ENCODE measurements around the gene FBN2. TPM values are rescaled to one million over a fixed set of nuclear protein-coding genes. Genes with fewer than 3 reads are reported as not detected.

FBN2 gene
- total RNA-seq, 1 donor from 2014 or later: not detected

GRCh38 chr5:128349044-128349858, 188.8 kb downstream of the FBN2 start:
- Mint-ChIP-seq H3K27ac (no peak overlapping the region), H3K4me3 (no peak overlapping the region), H3K4me1 (ENCODE audit: low read depth) (no peaks in the 10 kb centered on the region), H3K27me3 (ENCODE audit: insufficient read depth) (no peaks in the 10 kb centered on the region), H3K9me3 (no peaks in the 10 kb centered on the region), H3K36me3 (ENCODE audit: low read depth) (no peaks in the 10 kb centered on the region)
- DNase-seq (ENCODE audit: low spot score): no peak
- intact Hi-C loops (cut with micrococcal nuclease): no loop called here

- Mint-ChIP-seq H3K9me3 (no peaks in the 10 kb centered on the region), H3K27me3 (ENCODE audit: insufficient read depth) (no peaks in the 10 kb centered on the region), H3K27ac (no peak overlapping the region), H3K4me1 (ENCODE audit: low read depth) (no peaks in the 10 kb centered on the region), H3K4me3 (no peak overlapping the region), H3K36me3 (ENCODE audit: low read depth) (no peaks in the 10 kb centered on the region)
- DNase-seq (ENCODE audit: low spot score): no peak
- intact Hi-C loops (cut with micrococcal nuclease): no loop called here
These were observed 192.0 kb downstream of the FBN2 start for GRCh38 chr5:128346038-128346437.

GRCh38 chr5:128345247-128345646, 192.8 kb downstream of the FBN2 start:
- DNase-seq (ENCODE audit: low spot score): no peak
- no peak overlapping the region for H3K27ac Mint-ChIP-seq
- no peak overlapping the region for H3K4me3 Mint-ChIP-seq
- no peaks in the 10 kb centered on the region for H3K9me3 Mint-ChIP-seq
- no peaks in the 10 kb centered on the region for H3K27me3 Mint-ChIP-seq (ENCODE audit: insufficient read depth)
- intact Hi-C loops (cut with micrococcal nuclease): no loop called here
- no peaks in the 10 kb centered on the region for H3K36me3 Mint-ChIP-seq (ENCODE audit: low read depth)
- H3K4me1 Mint-ChIP-seq (ENCODE audit: low read depth): no peaks in the 10 kb centered on the region

GRCh38 chr5:128343168-128343567, 194.9 kb downstream of the FBN2 start:
- Mint-ChIP-seq H3K36me3 (ENCODE audit: low read depth) (no peaks in the 10 kb centered on the region), H3K9me3 (no peaks in the 10 kb centered on the region), H3K4me1 (ENCODE audit: low read depth) (no peaks in the 10 kb centered on the region), H3K4me3 (no peak overlapping the region), H3K27ac (no peak overlapping the region), H3K27me3 (ENCODE audit: insufficient read depth) (no peaks in the 10 kb centered on the region)
- intact Hi-C loops (cut with micrococcal nuclease): no loop called here
- no peak for DNase-seq (ENCODE audit: low spot score)

- Mint-ChIP-seq H3K27ac (no peak overlapping the region), H3K27me3 (ENCODE audit: insufficient read depth) (no peaks in the 10 kb centered on the region), H3K4me1 (ENCODE audit: low read depth) (no peaks in the 10 kb centered on the region), H3K9me3 (no peaks in the 10 kb centered on the region), H3K4me3 (no peak overlapping the region), H3K36me3 (ENCODE audit: low read depth) (no peaks in the 10 kb centered on the region)
- intact Hi-C loops (cut with micrococcal nuclease): no loop called here
- DNase-seq (ENCODE audit: low spot score): no peak
These were observed 197.0 kb downstream of the FBN2 start for GRCh38 chr5:128341056-128341455.

- DNase-seq (ENCODE audit: low spot score): no peak
- intact Hi-C loops (cut with micrococcal nuclease): no loop called here
- H3K27ac Mint-ChIP-seq: no peak overlapping the region
- H3K36me3 Mint-ChIP-seq (ENCODE audit: low read depth): no peaks in the 10 kb centered on the region
- H3K27me3 Mint-ChIP-seq (ENCODE audit: insufficient read depth): no peaks in the 10 kb centered on the region
- no peaks in the 10 kb centered on the region for H3K4me1 Mint-ChIP-seq (ENCODE audit: low read depth)
- H3K4me3 Mint-ChIP-seq: no peak overlapping the region
- H3K9me3 Mint-ChIP-seq: no peaks in the 10 kb centered on the region
These were observed 197.4 kb downstream of the FBN2 start for GRCh38 chr5:128340648-128341047.

- intact Hi-C loops (cut with micrococcal nuclease): no loop called here
These were observed 198.5 kb downstream of the FBN2 start for GRCh38 chr5:128339585-128339984.

GRCh38 chr5:128338649-128339048, 199.4 kb downstream of the FBN2 start:
- no peaks in the 10 kb centered on the region for H3K9me3 Mint-ChIP-seq
- no peaks in the 10 kb centered on the region for H3K36me3 Mint-ChIP-seq (ENCODE audit: low read depth)
- no peaks in the 10 kb centered on the region for H3K27me3 Mint-ChIP-seq (ENCODE audit: insufficient read depth)
- no peak for DNase-seq (ENCODE audit: low spot score)
- no peak overlapping the region for H3K4me3 Mint-ChIP-seq
- no peak overlapping the region for H3K27ac Mint-ChIP-seq
- intact Hi-C loops (cut with micrococcal nuclease): no loop called here
- no peaks in the 10 kb centered on the region for H3K4me1 Mint-ChIP-seq (ENCODE audit: low read depth)

More at GRCh38 chr5:128339585-128339984, 198.5 kb downstream of the FBN2 start:
- no peaks in the 10 kb centered on the region for H3K9me3 Mint-ChIP-seq
- no peak overlapping the region for H3K27ac Mint-ChIP-seq
- DNase-seq (ENCODE audit: low spot score): no peak
- H3K4me1 Mint-ChIP-seq (ENCODE audit: low read depth): no peaks in the 10 kb centered on the region
- no peak overlapping the region for H3K4me3 Mint-ChIP-seq
- H3K27me3 Mint-ChIP-seq (ENCODE audit: insufficient read depth): no peaks in the 10 kb centered on the region
- H3K36me3 Mint-ChIP-seq (ENCODE audit: low read depth): no peaks in the 10 kb centered on the region

GRCh38 chr5:128335339-128335738, 202.7 kb downstream of the FBN2 start:
- H3K36me3 Mint-ChIP-seq (ENCODE audit: low read depth): no peaks in the 10 kb centered on the region
- H3K4me3 Mint-ChIP-seq: no peak overlapping the region
- no peaks in the 10 kb centered on the region for H3K27me3 Mint-ChIP-seq (ENCODE audit: insufficient read depth)
- H3K27ac Mint-ChIP-seq: no peak overlapping the region
- H3K4me1 Mint-ChIP-seq (ENCODE audit: low read depth): no peaks in the 10 kb centered on the region
- intact Hi-C loops (cut with micrococcal nuclease): no loop called here
- DNase-seq (ENCODE audit: low spot score): no peak
- no peaks in the 10 kb centered on the region for H3K9me3 Mint-ChIP-seq

- DNase-seq (ENCODE audit: low spot score): no peak
- H3K27ac Mint-ChIP-seq: no peak overlapping the region
- H3K36me3 Mint-ChIP-seq (ENCODE audit: low read depth): no peaks in the 10 kb centered on the region
- no peaks in the 10 kb centered on the region for H3K4me1 Mint-ChIP-seq (ENCODE audit: low read depth)
- H3K27me3 Mint-ChIP-seq (ENCODE audit: insufficient read depth): no peaks in the 10 kb centered on the region
- intact Hi-C loops (cut with micrococcal nuclease): no loop called here
- H3K4me3 Mint-ChIP-seq: no peak overlapping the region
- no peaks in the 10 kb centered on the region for H3K9me3 Mint-ChIP-seq
These were observed 203.9 kb downstream of the FBN2 start for GRCh38 chr5:128334010-128334716.

GRCh38 chr5:128331261-128331660, 206.8 kb downstream of the FBN2 start:
- Mint-ChIP-seq H3K27ac (no peak overlapping the region), H3K27me3 (ENCODE audit: insufficient read depth) (no peaks in the 10 kb centered on the region), H3K4me3 (no peak overlapping the region), H3K36me3 (ENCODE audit: low read depth) (no peaks in the 10 kb centered on the region), H3K4me1 (ENCODE audit: low read depth) (no peaks in the 10 kb centered on the region), H3K9me3 (no peaks in the 10 kb centered on the region)
- intact Hi-C loops (cut with micrococcal nuclease): no loop called here
- no peak for DNase-seq (ENCODE audit: low spot score)

GRCh38 chr5:128329386-128329939, 208.6 kb downstream of the FBN2 start:
- H3K27me3 Mint-ChIP-seq (ENCODE audit: insufficient read depth): no peaks in the 10 kb centered on the region
- no peaks in the 10 kb centered on the region for H3K9me3 Mint-ChIP-seq
- no peak overlapping the region for H3K27ac Mint-ChIP-seq
- no peak for DNase-seq (ENCODE audit: low spot score)
- H3K36me3 Mint-ChIP-seq (ENCODE audit: low read depth): no peaks in the 10 kb centered on the region
- intact Hi-C loops (cut with micrococcal nuclease): no loop called here
- no peaks in the 10 kb centered on the region for H3K4me1 Mint-ChIP-seq (ENCODE audit: low read depth)
- no peak overlapping the region for H3K4me3 Mint-ChIP-seq

- H3K9me3 Mint-ChIP-seq: no peaks in the 10 kb centered on the region
- H3K36me3 Mint-ChIP-seq (ENCODE audit: low read depth): no peaks in the 10 kb centered on the region
- intact Hi-C loops (cut with micrococcal nuclease): no loop called here
- H3K27me3 Mint-ChIP-seq (ENCODE audit: insufficient read depth): no peaks in the 10 kb centered on the region
- no peak for DNase-seq (ENCODE audit: low spot score)
- no peak overlapping the region for H3K4me3 Mint-ChIP-seq
- no peaks in the 10 kb centered on the region for H3K4me1 Mint-ChIP-seq (ENCODE audit: low read depth)
- no peak overlapping the region for H3K27ac Mint-ChIP-seq
These were observed 209.6 kb downstream of the FBN2 start for GRCh38 chr5:128328446-128328845.

All from activated T-helper 1 cell treated with anti-CD3 and anti-CD28 coated beads, Interleukin-12 subunit alpha, Interleukin-12 subunit beta, Interleukin-2, Interleukin-4 antibody, amounts not matched to agents 30 ng/mL and 10 ng/mL and 1 ng/mL, durations not matched to agents 14 hours and 24 hours and 36 hours (primary cell).